DND-41 (cell line): ENCODE data around the gene TRIM44.

ENCODE experiments used
- EZH2 ChIP-seq: IDR thresholded peaks from 3 replicates; pipeline ENCODE4 v1.6.1; 2012; ENCODE audit warnings: borderline replicate concordance, low read depth, mild to moderate bottlenecking, moderate library complexity, low read length, inconsistent platforms; ENCODE audit not compliant: severe bottlenecking
- TF ChIP-seq, protein P1 (sequence below): IDR thresholded peaks from 2 replicates; pipeline ENCODE4 v1.5.1; 2012; ENCODE audit warnings: borderline replicate concordance, low read length, moderate library complexity, mild to moderate bottlenecking; ENCODE audit not compliant: poor library complexity, severe bottlenecking; ENCODE audit errors: extremely low read depth

DNA sequence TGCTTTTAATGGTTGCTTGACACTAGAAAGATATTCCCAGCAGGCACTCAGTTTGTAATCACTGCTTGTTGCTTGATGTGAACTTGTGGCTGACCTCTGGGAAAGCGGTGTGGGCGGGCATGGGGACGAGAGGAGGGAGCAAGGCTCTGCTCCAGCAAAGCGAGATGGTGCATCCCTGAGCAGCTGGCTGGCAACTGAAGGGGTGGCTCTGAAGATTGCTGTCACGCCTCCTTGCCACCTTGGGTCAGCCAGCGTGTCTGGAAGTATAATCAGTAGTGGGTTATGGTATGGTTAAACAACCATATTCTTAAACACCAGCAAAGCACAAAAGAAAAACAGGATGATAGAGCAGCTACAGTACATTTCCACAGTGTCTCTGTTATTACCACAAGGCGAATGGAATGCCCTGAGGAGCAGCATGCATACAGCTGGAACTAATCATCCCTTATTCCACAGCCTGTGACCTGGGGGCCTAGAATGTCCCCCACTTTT lies 124.5 kb downstream of the TRIM44 start:
- TF ChIP-seq, protein P1, sequence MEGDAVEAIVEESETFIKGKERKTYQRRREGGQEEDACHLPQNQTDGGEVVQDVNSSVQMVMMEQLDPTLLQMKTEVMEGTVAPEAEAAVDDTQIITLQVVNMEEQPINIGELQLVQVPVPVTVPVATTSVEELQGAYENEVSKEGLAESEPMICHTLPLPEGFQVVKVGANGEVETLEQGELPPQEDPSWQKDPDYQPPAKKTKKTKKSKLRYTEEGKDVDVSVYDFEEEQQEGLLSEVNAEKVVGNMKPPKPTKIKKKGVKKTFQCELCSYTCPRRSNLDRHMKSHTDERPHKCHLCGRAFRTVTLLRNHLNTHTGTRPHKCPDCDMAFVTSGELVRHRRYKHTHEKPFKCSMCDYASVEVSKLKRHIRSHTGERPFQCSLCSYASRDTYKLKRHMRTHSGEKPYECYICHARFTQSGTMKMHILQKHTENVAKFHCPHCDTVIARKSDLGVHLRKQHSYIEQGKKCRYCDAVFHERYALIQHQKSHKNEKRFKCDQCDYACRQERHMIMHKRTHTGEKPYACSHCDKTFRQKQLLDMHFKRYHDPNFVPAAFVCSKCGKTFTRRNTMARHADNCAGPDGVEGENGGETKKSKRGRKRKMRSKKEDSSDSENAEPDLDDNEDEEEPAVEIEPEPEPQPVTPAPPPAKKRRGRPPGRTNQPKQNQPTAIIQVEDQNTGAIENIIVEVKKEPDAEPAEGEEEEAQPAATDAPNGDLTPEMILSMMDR, result no peak
- TF ChIP-seq EZH2, result no peak
